Upper lobe of left lung (tissue), 6 donors: ENCODE data around the gene COL6A2. TPM values are rescaled to one million over a fixed set of nuclear protein-coding genes. Genes with fewer than 3 reads are reported as not detected.

Source experiments
- ATAC-seq, 2 donors: fragments of 200-7000 bp; cut with Tn5 transposase; one replicate each; pipeline ENCODE4 v1.9.1; 2022; ENCODE audit warnings: mild to moderate bottlenecking in 2 of 2, moderate library complexity in 2 of 2; ENCODE audit not compliant: low FRiP score in 2 of 2
- DNase-seq, 2 donors: peaks; one replicate each; pipeline ENCODE4 v3.0.0-alpha.2; 2019 to 2020
- H3K27ac ChIP-seq, 4 donors: fragments of 200-600 bp; sonication (generic); one replicate each; pipeline ENCODE4 v1.5.1; 2016 to 2019
- H3K27me3 ChIP-seq, 4 donors: fragments of 200-600 bp; sonication (generic); one replicate each; pipeline ENCODE4 v1.5.1; 2017 to 2019
- H3K36me3 ChIP-seq, 4 donors: fragments of 200-600 bp; sonication (generic); one replicate each; pipeline ENCODE4 v1.5.1; 2016 to 2019
- H3K4me1 ChIP-seq, 4 donors: fragments of 200-600 bp; sonication (generic); one replicate each; pipeline ENCODE4 v1.5.1; 2018 to 2019
- H3K4me3 ChIP-seq, 4 donors: fragments of 200-600 bp; sonication (generic); one replicate each; pipeline ENCODE4 v1.5.1; 2017 to 2019; ENCODE audit warnings: mild to moderate bottlenecking in 2 of 4, moderate library complexity in 1 of 4
- H3K9me3 ChIP-seq, 4 donors: fragments of 200-600 bp; sonication (generic); one replicate each; pipeline ENCODE4 v1.5.1; 2018 to 2019
- CTCF ChIP-seq, 6 experiments: fragments of 450-650 bp in 4 of 6; fragments of 200-600 bp in 2 of 6; sonication (generic) in 2 of 6; IDR thresholded peaks; one replicate each; pipeline ENCODE4 v1.5.1; 2016 to 2019; ENCODE audit warnings: antibody characterized with exemption in 6 of 6
- EP300 ChIP-seq, 4 donors: sonication (generic); formaldehyde crosslinking; IDR thresholded peaks; one replicate each; pipeline ENCODE4 v1.5.1; 2017; ENCODE audit warnings: antibody characterized with exemption in 4 of 4, control low read depth in 2 of 4
- POLR2A ChIP-seq, 4 donors: fragments of 450-650 bp; IDR thresholded peaks; one replicate each; pipeline ENCODE4 v1.5.1; 2016 to 2017; ENCODE audit warnings: antibody characterized with exemption in 4 of 4, mild to moderate bottlenecking in 2 of 4
- POLR2AphosphoS5 ChIP-seq, 2 donors: sonication (generic); formaldehyde crosslinking; IDR thresholded peaks; one replicate each; pipeline ENCODE4 v1.5.1; 2017; ENCODE audit warnings: antibody characterized with exemption in 2 of 2
- WGBS, 2 donors: methylation state at CpG; one replicate each; pipeline ENCODE4 v1.1.5; 2017 to 2018; 5-methylcytosine and 5-hydroxymethylcytosine counted together
- total RNA-seq, 6 donors: library from RNA; depleted of rRNA in 4 of 6; stranded (reverse); fragments of >200 nt in 4 of 6; gene quantifications; one replicate each; pipeline versions ENCODE4 v1.1.0 to v1.2.1, GENCODE V29; 2016 to 2021
- donor health status: DM: no; HTN: no; CAD: no; lungs with moderate emphysema.
- donor health status: DM: no; HTN: yes; CAD: no; lungs with severe emphysema.

The COL6A2 gene
- total RNA-seq, 6 donors from 2014 or later: 105 to 522 (median 304) TPM

GRCh38 chr21:46050668-46051378, 47.1 kb upstream of the COL6A2 start:
- ATAC-seq: no peak
- TF ChIP-seq EP300 (IDR thresholded peaks at IDR 0.05): no peak
- TF ChIP-seq POLR2AphosphoS5 (IDR thresholded peaks at IDR 0.05): no peak
- TF ChIP-seq CTCF (IDR thresholded peaks at IDR 0.05): no peak
- no peak for TF ChIP-seq POLR2A (IDR thresholded peaks at IDR 0.05)
- 87 to 100% methylated on average over 2 to 21 of the region's 22 CpGs for WGBS, 2 donors
- no peaks in the 10 kb centered on the region for H3K36me3 ChIP-seq
- peak in 1 of 2 donors; percentile 81 for DNase-seq
- H3K4me3 ChIP-seq: no peak overlapping the region
- H3K9me3 ChIP-seq: no peaks in the 10 kb centered on the region
- peaks cover 0 to 15% (median under 1%) of the 10 kb centered on the region in 4 donors for H3K4me1 ChIP-seq
- H3K27me3 ChIP-seq: no peaks in the 10 kb centered on the region
- H3K27ac ChIP-seq: peak overlapping the region in 2 of 4 donors; percentile 82 to 84

GRCh38 chr21:46051379-46051770, 46.5 kb upstream of the COL6A2 start:
- TF ChIP-seq POLR2AphosphoS5 (IDR thresholded peaks at IDR 0.05): no peak
- TF ChIP-seq EP300 (IDR thresholded peaks at IDR 0.05): no peak
- TF ChIP-seq POLR2A (IDR thresholded peaks at IDR 0.05): no peak
- TF ChIP-seq CTCF (IDR thresholded peaks at IDR 0.05): no peak
- DNase-seq: no peak
- Histone ChIP-seq H3K4me1 (peaks cover 0 to 18% (median 2%) of the 10 kb centered on the region in 4 donors), H3K27ac (no peak overlapping the region), H3K36me3 (no peaks in the 10 kb centered on the region), H3K27me3 (no peaks in the 10 kb centered on the region), H3K9me3 (no peaks in the 10 kb centered on the region), H3K4me3 (no peak overlapping the region)
- ATAC-seq: no peak
- WGBS, 2 donors: 71 to 87% methylated on average over 16 of the region's 16 CpGs

DNA sequence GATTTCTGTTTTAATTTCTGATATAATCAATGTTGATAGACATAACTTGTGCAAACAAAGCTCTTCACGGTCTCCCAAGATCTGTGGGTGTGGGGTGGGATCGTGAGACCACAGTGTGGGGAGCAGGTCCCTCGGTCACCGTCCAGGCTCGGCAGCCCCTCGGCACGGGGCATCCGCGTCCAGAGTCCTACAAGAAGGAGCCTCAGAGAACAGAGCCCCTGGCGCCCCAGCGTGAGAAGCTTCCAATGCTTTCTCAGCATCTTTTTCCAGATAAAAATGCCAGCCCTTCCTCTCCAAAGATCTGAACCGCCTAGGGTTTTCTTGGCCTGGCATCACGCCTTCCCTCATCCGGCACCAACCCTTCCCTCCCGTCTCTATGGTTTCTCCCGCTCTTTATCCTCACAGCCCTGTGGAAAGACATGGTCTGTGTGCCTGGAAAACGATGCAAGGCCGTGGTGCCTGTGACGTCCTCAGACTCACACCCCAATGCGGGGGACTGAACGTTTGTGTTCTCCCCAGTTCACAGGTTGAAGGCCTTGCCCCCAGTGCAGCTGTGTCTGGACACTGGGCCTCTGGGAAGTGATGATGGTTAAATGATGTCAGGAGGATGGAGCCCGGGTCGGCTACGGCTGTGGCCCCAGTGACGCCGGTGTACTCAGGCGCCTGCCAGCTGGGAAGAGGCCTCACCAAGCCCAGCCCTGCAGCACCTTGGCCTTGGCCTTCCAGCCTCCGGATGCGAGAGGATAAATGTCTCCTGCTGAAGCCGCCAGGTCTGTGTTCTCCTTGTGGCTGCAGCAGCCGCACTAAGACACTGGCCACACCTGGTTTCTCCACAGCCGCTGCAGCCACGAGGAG, 45.9 kb upstream of the COL6A2 start:
- Histone ChIP-seq H3K36me3 (no peaks in the 10 kb centered on the region), H3K9me3 (no peaks in the 10 kb centered on the region), H3K4me3 (no peak overlapping the region), H3K27ac (no peak overlapping the region), H3K27me3 (peaks cover 0 to 6% (median 0%) of the 10 kb centered on the region in 4 donors), H3K4me1 (peaks cover 0 to 18% (median 6%) of the 10 kb centered on the region in 4 donors)
- WGBS, 2 donors: 86 to 89% methylated on average over 29 to 33 of the region's 33 CpGs
- ATAC-seq (no peak), DNase-seq (no peak)
- TF ChIP-seq EP300 (IDR thresholded peaks at IDR 0.05): no peak
- no peak for TF ChIP-seq POLR2AphosphoS5 (IDR thresholded peaks at IDR 0.05)

- H3K27me3 ChIP-seq: peaks cover 0 to 13% (median 0%) of the 10 kb centered on the region in 4 donors
- TF ChIP-seq POLR2A (IDR thresholded peaks at IDR 0.05) (no peak), CTCF (IDR thresholded peaks at IDR 0.05) (no peak), EP300 (IDR thresholded peaks at IDR 0.05) (no peak), POLR2AphosphoS5 (IDR thresholded peaks at IDR 0.05) (no peak)
- no peak for ATAC-seq
- no peaks in the 10 kb centered on the region for H3K36me3 ChIP-seq
- no peak for DNase-seq
- peak overlapping the region in 2 of 4 donors; percentile 18 to 56 for H3K27ac ChIP-seq
- peaks cover 0 to 18% (median 9%) of the 10 kb centered on the region in 4 donors for H3K4me1 ChIP-seq
- H3K9me3 ChIP-seq: no peaks in the 10 kb centered on the region
- WGBS, 2 donors: 65 to 68% methylated on average over 20 to 31 of the region's 31 CpGs
- no peak overlapping the region for H3K4me3 ChIP-seq
These were observed 44.9 kb upstream of the COL6A2 start for GRCh38 chr21:46052703-46053651.
